ENCODE data around the gene IL1RAPL1. TPM values are rescaled to one million over a fixed set of nuclear protein-coding genes. Genes with fewer than 3 reads are reported as not detected.

IL1RAPL1 gene
- total and polyA plus RNA-seq, 2 donors (not counting 3 experiments of a cell fraction or from before 2014, with no cell fraction given): 0.79 to 1.3 TPM

DNA sequence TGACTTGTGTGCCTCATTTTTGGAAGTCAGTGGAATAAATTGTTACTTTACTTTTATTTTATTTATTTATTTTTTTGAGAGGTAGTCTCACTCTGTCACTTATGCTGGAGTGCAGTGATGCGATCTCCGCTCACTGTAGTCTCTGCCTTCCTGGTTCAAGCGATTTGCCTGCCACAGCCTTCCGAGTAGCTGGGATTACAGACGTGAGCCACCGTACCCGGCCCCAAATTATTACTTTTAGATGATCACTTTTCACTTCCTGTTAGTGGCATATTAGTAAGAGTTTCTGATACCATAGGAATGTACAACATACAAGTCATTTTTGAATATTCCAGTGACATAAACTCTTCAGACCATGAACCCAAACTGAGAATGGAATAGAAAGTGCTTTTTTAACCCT, 1017.1 kb downstream of the IL1RAPL1 start:
- Histone ChIP-seq H3K9me3 (replicated peaks; ENCODE audit: control insufficient read depth, insufficient read depth, low read length) (no peaks in the 10 kb centered on the region), H3K9ac (replicated peaks; ENCODE audit: extremely low read depth, insufficient read depth, low read length) (no peak overlapping the region), H2AFZ (ENCODE audit: low read depth, low read length) (no peak overlapping the region), H3K36me3 (ENCODE audit: control insufficient read depth in 2 of 2, extremely low read depth in 1 of 2, insufficient read depth in 2 of 2, low read length in 2 of 2) (no peaks in the 10 kb centered on the region), H3K4me3 (replicated peaks in 1 of 3; ENCODE audit: insufficient read depth in 1 of 3, low read depth in 1 of 3, low read length in 3 of 3) (no peak overlapping the region), H3K4me1 (ENCODE audit: control insufficient read depth, extremely low read depth, insufficient read depth, low read length) (no peaks in the 10 kb centered on the region), H3K79me2 (ENCODE audit: control insufficient read depth, insufficient read depth, low read length) (no peaks in the 10 kb centered on the region), H4K20me1 (replicated peaks; ENCODE audit: control insufficient read depth, extremely low read depth, insufficient read depth, low read length) (no peaks in the 10 kb centered on the region), H3K27me3 (ENCODE audit: control insufficient read depth in 2 of 2, insufficient read depth in 2 of 2, low read length in 2 of 2) (no peaks in the 10 kb centered on the region), H3K9me1 (replicated peaks; ENCODE audit: control insufficient read depth, extremely low read depth, insufficient read depth, low read length) (no peaks in the 10 kb centered on the region), H3K27ac (ENCODE audit: insufficient read depth, low read depth, low read length) (no peak overlapping the region), H3K4me2 (ENCODE audit: insufficient read depth, low read length) (no peak overlapping the region)
- FAIRE-seq: no peak
- intact Hi-C loops (cut with micrococcal nuclease) (no loop called here), dilution Hi-C loops (cut with MboI; ENCODE audit: extremely low pct_ligation_motif_present, low sequenced_read_pairs) (no loop called here)
- CTCF ChIA-PET: no interaction called here
- TF ChIP-seq, protein P1, sequence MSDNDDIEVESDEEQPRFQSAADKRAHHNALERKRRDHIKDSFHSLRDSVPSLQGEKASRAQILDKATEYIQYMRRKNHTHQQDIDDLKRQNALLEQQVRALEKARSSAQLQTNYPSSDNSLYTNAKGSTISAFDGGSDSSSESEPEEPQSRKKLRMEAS (IDR thresholded peaks at IDR 0.05; ENCODE audit: insufficient read depth, insufficient read length): no peak
- TF ChIP-seq POLR2A (IDR thresholded peaks at IDR 0.05; ENCODE audit: low read depth, low read length) (no peak), EZH2 (IDR thresholded peaks at IDR 0.05; ENCODE audit: borderline replicate concordance, low read depth, low read length, severe bottlenecking) (no peak), POLR2AphosphoS5 (IDR thresholded peaks at IDR 0.05; ENCODE audit: insufficient read depth, low read depth, low read length) (no peak), JUN (IDR thresholded peaks at IDR 0.05; ENCODE audit: borderline replicate concordance, insufficient read depth, insufficient read length, low read depth) (no peak), MYC (IDR thresholded peaks at IDR 0.05; ENCODE audit: low read depth, low read length) (no peak), GATA2 (IDR thresholded peaks at IDR 0.05; ENCODE audit: insufficient read depth, insufficient read length, low read depth, low read length) (no peak), FOS (IDR thresholded peaks at IDR 0.05; ENCODE audit: borderline replicate concordance, insufficient read depth, low read length) (no peak)
- TF ChIP-seq, protein P2, sequence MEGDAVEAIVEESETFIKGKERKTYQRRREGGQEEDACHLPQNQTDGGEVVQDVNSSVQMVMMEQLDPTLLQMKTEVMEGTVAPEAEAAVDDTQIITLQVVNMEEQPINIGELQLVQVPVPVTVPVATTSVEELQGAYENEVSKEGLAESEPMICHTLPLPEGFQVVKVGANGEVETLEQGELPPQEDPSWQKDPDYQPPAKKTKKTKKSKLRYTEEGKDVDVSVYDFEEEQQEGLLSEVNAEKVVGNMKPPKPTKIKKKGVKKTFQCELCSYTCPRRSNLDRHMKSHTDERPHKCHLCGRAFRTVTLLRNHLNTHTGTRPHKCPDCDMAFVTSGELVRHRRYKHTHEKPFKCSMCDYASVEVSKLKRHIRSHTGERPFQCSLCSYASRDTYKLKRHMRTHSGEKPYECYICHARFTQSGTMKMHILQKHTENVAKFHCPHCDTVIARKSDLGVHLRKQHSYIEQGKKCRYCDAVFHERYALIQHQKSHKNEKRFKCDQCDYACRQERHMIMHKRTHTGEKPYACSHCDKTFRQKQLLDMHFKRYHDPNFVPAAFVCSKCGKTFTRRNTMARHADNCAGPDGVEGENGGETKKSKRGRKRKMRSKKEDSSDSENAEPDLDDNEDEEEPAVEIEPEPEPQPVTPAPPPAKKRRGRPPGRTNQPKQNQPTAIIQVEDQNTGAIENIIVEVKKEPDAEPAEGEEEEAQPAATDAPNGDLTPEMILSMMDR (IDR thresholded peaks at IDR 0.05; ENCODE audit: extremely low read depth in 1 of 2, insufficient read depth in 1 of 2, low read depth in 1 of 2, low read length in 2 of 2): no peak
- POLR2A ChIA-PET: no interaction called here
- no TSS peak for BruUV-seq (replicated peaks)
- no peak for DNase-seq (ENCODE audit: low read depth, low spot score)

Data from endothelial cell of umbilical vein (primary cell).